ENCODE data around the gene CEACAM3. TPM values are rescaled to one million over a fixed set of nuclear protein-coding genes. Genes with fewer than 3 reads are reported as not detected.

CEACAM3 gene
- total RNA-seq, 1 donor from 2014 or later = not detected

- no peak for DNase-seq (ENCODE audit: low read depth)
Observed at GRCh38 chr19:41844601-41845000, 48.2 kb downstream of the CEACAM3 start, which contains the start of gene LYPD4. Gene LYPD4 (minus strand): TSS chr19:41844683. CDS start chr19:41839285, 5,398 bp downstream.

GRCh38 chr19:41845001-41845050 is 48.4 kb downstream of the CEACAM3 start, which contains the start of gene DMRTC2:
Gene DMRTC2 (plus strand): TSS chr19:41845042. CDS start chr19:41847429, 2,387 bp downstream.
- DNase-seq (ENCODE audit: low read depth) = no peak

GRCh38 chr19:41845051-41845590 is 48.7 kb downstream of the CEACAM3 start:
- DNase-seq (ENCODE audit: low read depth) = no peak

DNA sequence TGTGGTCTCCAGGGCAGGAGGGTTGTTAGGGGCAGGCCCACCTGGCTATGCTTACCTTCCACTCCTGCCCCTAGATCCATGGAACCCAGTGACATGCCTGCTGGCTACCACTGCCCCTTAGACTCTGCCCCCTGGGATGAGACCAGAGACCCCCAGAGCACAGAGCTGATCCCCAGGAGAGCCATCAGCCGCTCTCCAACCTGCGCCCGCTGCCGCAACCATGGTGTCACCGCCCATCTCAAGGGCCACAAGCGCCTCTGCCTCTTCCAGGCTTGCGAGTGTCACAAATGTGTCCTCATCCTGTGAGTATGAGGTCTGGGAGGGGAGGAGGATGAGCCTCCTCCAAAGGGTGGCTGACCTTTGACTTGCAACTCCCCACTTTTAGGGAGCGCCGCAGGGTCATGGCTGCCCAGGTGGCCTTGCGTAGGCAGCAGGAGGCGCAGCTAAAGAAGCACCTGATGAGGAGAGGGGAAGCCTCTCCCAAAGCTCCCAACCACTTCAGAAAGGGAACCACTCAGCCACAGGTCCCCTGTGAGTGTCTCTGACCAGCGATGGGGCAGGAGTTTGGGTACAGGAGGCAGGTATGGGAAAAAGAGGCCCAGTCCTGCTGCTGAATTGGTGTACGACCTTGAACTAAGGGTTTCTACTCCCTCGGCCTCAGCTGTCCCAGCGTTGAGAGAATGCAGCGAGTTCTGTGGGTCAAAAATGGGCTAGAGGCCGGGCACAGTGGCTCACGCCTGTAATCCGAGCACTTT is 51.1 kb downstream of the CEACAM3 start:
- no peak for DNase-seq (ENCODE audit: low read depth)

DNA sequence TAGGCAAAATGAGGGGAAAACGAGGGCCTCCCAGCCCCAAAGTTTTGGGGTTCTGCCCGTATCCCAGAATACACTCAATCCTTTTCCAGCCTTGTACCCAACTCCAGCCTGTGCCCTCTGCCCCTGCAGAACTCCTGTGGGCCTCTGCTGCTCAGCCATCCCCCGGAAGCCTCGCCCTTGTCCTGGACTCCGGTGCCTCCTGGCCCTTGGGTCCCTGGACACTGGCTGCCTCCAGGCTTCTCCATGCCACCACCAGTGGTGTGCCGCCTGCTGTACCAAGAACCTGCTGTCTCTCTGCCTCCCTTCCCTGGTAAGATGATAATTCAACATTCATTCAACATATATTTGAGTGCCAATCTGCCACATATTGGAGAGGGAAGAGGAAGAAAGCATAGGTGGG is 52.3 kb downstream of the CEACAM3 start:
- DNase-seq (ENCODE audit: low read depth) = no peak

GRCh38 chr19:41849067-41849466 is 52.7 kb downstream of the CEACAM3 start:
- no peak for DNase-seq (ENCODE audit: low read depth)

GRCh38 chr19:41850381-41850780 is 54.0 kb downstream of the CEACAM3 start:
- DNase-seq (ENCODE audit: low read depth) = no peak

GRCh38 chr19:41851456-41851855 is 55.1 kb downstream of the CEACAM3 start:
- DNase-seq (ENCODE audit: low read depth) = no peak

DNA sequence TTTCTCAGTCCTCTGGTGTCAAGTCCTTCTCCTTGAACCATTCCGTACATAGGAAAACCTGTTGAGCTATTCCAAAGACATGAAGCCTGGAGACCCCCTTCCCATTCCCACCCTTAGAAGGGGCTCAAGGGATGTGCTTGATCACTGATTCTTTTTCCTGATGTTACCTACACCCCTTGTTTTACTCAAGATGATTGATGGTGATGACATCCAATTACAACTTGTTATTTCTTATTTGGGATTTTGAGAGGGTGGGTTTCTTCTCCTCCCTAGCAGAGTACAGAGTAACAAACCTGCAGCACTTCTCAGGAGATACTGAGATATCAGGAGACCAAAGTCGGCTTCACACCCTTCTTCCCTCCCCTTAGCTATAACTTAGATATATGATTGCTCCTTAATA is 57.0 kb downstream of the CEACAM3 start:
- DNase-seq (ENCODE audit: low read depth) = no peak

- DNase-seq (ENCODE audit: low read depth) = no peak
Observed at GRCh38 chr19:41853768-41854167, 57.4 kb downstream of the CEACAM3 start.

GRCh38 chr19:41859213-41859617 is 62.8 kb downstream of the CEACAM3 start:
- no peak for DNase-seq (ENCODE audit: low read depth)

DNA sequence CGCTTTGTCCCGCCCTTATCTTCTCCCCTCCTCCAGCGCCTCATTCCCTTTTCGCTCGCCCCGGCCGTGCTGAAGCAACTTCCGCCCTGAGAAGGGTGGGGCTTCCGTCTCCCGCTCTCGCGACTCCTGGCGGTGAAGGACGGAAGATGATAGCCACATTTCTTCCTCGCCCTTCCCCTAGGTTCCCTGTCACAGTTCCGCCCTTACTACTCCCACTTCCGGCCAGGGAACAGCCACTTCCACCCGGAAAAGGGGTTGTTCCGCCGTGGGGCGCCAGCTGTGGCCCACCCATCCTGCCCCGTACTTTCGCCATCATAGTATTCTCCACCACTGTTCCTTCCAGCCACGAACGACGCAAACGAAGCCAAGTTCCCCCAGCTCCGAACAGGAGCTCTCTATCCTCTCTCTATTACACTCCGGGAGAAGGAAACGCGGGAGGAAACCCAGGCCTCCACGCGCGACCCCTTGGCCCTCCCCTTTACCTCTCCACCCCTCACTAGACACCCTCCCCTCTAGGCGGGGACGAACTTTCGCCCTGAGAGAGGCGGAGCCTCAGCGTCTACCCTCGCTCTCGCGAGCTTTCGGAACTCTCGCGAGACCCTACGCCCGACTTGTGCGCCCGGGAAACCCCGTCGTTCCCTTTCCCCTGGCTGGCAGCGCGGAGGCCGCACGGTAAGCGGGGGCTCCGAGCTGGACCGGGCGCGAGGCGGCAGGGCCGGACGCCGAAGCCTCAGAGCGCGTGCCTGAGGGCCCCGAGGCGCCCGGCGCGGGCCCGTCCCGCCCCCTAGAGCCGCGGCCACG is 63.4 kb downstream of the CEACAM3 start, which contains the start of gene RPS19:
Gene RPS19 (plus strand): TSS at position 638 of the 801 bp plus-strand sequence. CDS start 520 bp downstream, outside the sequence.
- peak; percentile 99 for DNase-seq (ENCODE audit: low read depth)

GRCh38 chr19:41860419-41861115 is 64.2 kb downstream of the CEACAM3 start:
- no peak for DNase-seq (ENCODE audit: low read depth)

Other genes with a start within 250 kb of the CEACAM3 start
- gene CEACAM21, start 220.4 kb upstream of the CEACAM3 start, total RNA-seq = not detected in 2 replicates
- not detected in 2 replicates for gene CEACAM4, start 169.5 kb upstream of the CEACAM3 start, total RNA-seq
- not detected in 2 replicates for gene CEACAM7, start 108.3 kb upstream of the CEACAM3 start, total RNA-seq
- not detected in 2 replicates for gene CEACAM5, start 88.0 kb upstream of the CEACAM3 start, total RNA-seq
- not detected in 2 replicates for gene CEACAM6, start 41.1 kb upstream of the CEACAM3 start, total RNA-seq
- gene LYPD4, start 48.1 kb downstream of the CEACAM3 start, total RNA-seq = not detected in 2 replicates
- gene DMRTC2, start 48.5 kb downstream of the CEACAM3 start, total RNA-seq = not detected in 2 replicates
- gene RPS19, start 63.7 kb downstream of the CEACAM3 start, total RNA-seq = 323 and 368 TPM in 2 replicates
- gene CD79A, start 80.7 kb downstream of the CEACAM3 start, total RNA-seq = 1.2 and 2.0 TPM in 2 replicates
- 24.2 and 25.5 TPM in 2 replicates for gene ARHGEF1, start 86.6 kb downstream of the CEACAM3 start, total RNA-seq
- not detected in 2 replicates for gene ERFL, start 131.9 kb downstream of the CEACAM3 start, total RNA-seq
- gene RABAC1, start 162.7 kb downstream of the CEACAM3 start, total RNA-seq = 116 and 117 TPM in 2 replicates
- gene ATP1A3, start 197.6 kb downstream of the CEACAM3 start, total RNA-seq = 0.26 and 0.56 TPM in 2 replicates